KG1 (cell line): ENCODE results near the gene TM6SF1.

Experiments
- DNase-seq: peaks from one replicate; lab custom pipeline; 2025; lab: John Stamatoyannopoulos, UW

The TM6SF1 gene

GRCh38 chr15:83174891-83175290, 67.4 kb downstream of the TM6SF1 start:
- no peak for DNase-seq

GRCh38 chr15:83178390-83178789, 70.9 kb downstream of the TM6SF1 start:
- no peak for DNase-seq

- DNase-seq = no peak
Observed at GRCh38 chr15:83178869-83179325, 71.5 kb downstream of the TM6SF1 start.

GRCh38 chr15:83185561-83185960, 78.1 kb downstream of the TM6SF1 start:
- no peak for DNase-seq
